ENCODE measurements around the gene HES7. TPM values are rescaled to one million over a fixed set of nuclear protein-coding genes. Genes with fewer than 3 reads are reported as not detected.

Gene HES7
- total and polyA plus RNA-seq, 9 of the 15 experiments (the other 6 are each of a cell fraction or from before 2014, with no cell fraction given) = 0.03 to 1.7 (median 0.14) TPM; not detected in 1

GRCh38 chr17:8073627-8074484 is 50.0 kb downstream of the HES7 start (continued):
- 0 out of 2 replicates have a peak, but pooled peaks have one; percentile 37 for TF ChIP-seq REST (IDR thresholded peaks at IDR 0.05; ENCODE audit: borderline replicate concordance)
- no peak for TF ChIP-seq REST (CRISPR knock-in tag; IDR thresholded peaks at IDR 0.05; ENCODE audit: low read depth)
- TF ChIP-seq ATF1 (CRISPR knock-in tag; IDR thresholded peaks at IDR 0.05) = no peak
- TF ChIP-seq ATF1 (tag; IDR thresholded peaks at IDR 0.05) = peak; percentile 66
- TF ChIP-seq, protein P1, sequence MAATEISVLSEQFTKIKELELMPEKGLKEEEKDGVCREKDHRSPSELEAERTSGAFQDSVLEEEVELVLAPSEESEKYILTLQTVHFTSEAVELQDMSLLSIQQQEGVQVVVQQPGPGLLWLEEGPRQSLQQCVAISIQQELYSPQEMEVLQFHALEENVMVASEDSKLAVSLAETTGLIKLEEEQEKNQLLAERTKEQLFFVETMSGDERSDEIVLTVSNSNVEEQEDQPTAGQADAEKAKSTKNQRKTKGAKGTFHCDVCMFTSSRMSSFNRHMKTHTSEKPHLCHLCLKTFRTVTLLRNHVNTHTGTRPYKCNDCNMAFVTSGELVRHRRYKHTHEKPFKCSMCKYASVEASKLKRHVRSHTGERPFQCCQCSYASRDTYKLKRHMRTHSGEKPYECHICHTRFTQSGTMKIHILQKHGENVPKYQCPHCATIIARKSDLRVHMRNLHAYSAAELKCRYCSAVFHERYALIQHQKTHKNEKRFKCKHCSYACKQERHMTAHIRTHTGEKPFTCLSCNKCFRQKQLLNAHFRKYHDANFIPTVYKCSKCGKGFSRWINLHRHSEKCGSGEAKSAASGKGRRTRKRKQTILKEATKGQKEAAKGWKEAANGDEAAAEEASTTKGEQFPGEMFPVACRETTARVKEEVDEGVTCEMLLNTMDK (IDR thresholded peaks at IDR 0.05; ENCODE audit: borderline replicate concordance, insufficient read depth, low read depth, low read length, poor library complexity, severe bottlenecking) = peak; percentile 59
- TF ChIP-seq ZFP36 (IDR thresholded peaks at IDR 0.05; ENCODE audit: low read depth, low read length, partially characterized antibody) = no peak
- no peak for TF ChIP-seq TFAM (CRISPR knock-in tag; conservative IDR thresholded peaks at IDR 0.05)
- peak; percentile 69 for TF ChIP-seq RFX1 (IDR thresholded peaks at IDR 0.05)
- TF ChIP-seq CTBP1 (IDR thresholded peaks at IDR 0.05; ENCODE audit: borderline replicate concordance) = 0 out of 2 replicates have a peak, but pooled peaks have one; percentile 28
- TF ChIP-seq CTCF (IDR thresholded peaks at IDR 0.05 in 2 of 3, conservative IDR thresholded peaks at IDR 0.05 in 1 of 3; ENCODE audit: insufficient read depth in 2 of 3, low read depth in 1 of 3, low read length in 3 of 3) = peak; percentile 74 to 84 (median 76)
- TF ChIP-seq CREM (IDR thresholded peaks at IDR 0.05; ENCODE audit: low read depth) = peak; percentile 82
- no peak for TF ChIP-seq NFE2 (IDR thresholded peaks at IDR 0.05; ENCODE audit: low read depth)

All from K562 (cell line).